Anterior cingulate cortex (tissue), 58 donors: ENCODE results near the gene SLCO3A1.
A peak's percentile ranks its signal among the peaks of the same experiment; 100 is the strongest.
"Not testable (repeated sequence)": the region's sequence is repeated elsewhere in the genome, so short reads cannot be mapped to it uniquely, and the experiment has no call there.

Source experiments
- DNase-seq, 58 donors: peaks; one replicate each; lab custom pipeline; 2025; lab: John Stamatoyannopoulos, UW

Gene SLCO3A1

DNA sequence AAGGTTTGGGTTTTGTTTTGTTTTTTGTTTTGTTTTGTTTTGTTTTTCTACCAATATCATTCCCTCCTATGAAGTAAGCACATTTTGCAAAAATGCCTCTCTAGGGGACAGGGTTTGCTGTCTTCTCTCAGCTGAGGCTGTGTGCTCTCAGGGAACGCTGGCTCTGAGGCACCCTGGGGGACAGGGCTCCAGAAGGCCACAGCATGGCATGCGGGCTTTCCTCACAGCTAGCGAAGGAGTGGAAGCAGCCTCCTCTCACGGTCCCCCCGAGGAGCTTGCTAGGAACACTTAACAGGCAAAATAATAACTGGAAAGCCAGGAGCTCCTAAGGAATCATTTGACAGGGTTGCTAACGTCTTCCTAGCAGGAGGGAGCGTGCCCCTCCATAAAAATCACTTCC is 312.5 kb downstream of the SLCO3A1 start:
- DNase-seq: no peak

DNA sequence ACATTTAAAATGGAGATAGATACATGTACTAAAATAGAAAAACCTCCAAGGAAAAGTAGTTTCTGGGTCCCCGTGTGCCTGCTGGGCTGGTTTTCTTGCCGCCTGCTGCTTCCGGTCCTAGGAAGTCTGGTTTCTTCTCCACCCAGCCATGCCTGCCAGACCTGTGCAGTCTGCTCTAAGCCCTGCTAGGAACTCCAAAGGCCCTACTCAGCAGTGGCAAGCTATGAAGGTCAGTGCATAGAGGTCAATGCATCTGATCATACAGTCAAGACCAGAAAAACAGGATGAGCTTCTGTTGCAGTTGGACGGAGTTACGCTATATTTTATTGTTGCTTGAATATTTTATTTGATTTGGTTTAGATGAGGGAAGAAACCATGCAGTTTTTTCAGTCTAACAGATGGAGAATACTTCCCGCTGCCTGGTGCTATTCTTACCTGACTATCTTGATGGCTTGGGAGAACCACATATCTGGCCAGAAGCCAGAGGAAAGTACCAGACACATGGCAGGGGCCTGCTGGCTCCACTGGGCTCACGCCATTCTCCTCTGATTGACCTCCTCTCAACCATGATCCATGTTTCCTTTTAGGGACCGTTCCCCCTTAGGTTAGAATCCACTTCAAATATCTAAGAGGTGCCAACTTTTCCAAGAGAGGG is 313.4 kb downstream of the SLCO3A1 start:
- peak in 1 of 58 donors; percentile 32 for DNase-seq

DNA sequence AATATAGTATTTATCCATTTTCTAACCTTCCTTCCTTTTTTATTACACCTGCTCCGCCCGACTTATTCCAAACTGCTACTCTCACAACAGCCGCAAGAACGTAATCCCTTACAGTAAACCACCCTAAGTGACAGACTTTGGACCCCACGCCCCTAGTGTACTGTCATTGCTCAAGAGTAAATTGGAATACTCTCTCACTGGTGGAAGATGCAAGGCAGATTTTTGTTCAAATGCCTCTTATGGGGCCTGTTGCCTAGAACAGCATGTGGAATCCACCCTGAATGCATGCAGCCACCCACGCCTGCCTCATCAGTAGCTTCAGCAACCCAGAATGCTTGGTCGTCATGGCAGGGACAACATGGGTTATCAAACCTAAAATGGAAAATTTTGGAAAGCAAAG is 313.9 kb downstream of the SLCO3A1 start:
- DNase-seq: peak in 7 of 58 donors; percentile 10 to 51 (median 29)

DNA sequence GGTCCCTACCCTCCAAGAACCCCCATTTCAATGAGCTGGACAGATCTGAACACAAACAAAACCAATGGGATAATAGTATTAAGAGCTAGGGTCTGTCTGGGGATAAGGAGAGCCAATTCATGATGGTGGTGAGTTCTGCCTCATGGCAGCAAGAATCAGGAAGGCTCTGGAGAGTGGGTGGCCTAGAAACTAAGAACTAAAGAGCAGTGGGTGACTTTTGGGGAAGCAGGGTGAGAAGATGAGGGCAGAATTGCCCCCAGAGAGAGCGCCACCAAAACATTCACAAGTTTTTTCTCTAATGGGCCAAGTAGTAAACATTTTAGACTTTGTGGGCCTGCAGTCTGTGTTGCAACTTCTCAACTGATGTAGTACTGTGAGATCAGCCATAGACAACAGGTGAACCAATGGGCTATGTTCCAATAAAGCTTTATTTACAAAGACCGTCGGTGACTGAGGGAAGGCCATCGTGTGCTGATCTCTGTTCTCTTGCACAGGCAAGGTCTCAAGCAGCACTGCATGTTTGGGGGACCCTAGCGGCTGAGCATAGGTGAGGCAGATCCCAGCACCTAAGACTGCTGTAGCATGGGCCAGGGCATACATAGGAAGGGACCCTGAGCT is 314.7 kb downstream of the SLCO3A1 start:
- DNase-seq: no peak

DNA sequence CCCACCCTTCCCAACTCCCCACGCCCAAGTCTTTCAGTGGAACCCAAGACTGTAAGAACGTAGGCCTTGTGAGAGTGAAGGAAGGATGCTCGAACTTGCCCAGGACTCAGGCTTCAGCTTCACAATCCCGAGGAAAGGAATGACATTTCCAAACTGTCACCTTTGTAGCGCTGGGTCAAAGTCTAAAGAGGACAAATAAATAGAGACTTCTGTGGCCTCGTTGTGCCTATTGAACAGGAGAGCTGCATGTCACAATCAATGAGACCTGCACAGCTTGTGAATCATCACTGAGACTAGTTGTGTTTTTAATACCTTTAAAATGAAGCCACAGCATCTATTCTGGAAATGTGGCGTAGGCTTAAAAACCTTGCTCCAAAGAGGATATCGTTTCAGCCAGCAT is 317.4 kb downstream of the SLCO3A1 start:
- no peak for DNase-seq

DNA sequence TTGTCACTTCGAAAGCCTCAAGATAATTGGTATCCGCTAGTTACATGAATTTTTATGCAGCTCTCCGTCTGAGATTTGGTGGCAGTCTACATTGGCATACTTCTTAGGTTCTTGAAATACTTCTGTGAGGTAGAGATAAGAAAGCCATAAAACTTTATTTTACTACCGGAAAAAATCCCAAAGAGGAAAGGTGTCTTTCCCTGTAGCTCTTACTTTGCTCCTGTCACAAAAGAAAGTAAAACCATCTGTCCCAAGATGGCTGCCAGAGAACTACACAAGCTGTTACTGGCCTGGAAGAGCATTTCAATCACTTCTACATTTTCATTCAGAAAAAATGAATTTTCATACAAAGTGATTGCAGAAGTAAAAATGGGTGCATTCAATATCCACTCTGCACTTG is 325.4 kb downstream of the SLCO3A1 start:
- DNase-seq: no peak

DNA sequence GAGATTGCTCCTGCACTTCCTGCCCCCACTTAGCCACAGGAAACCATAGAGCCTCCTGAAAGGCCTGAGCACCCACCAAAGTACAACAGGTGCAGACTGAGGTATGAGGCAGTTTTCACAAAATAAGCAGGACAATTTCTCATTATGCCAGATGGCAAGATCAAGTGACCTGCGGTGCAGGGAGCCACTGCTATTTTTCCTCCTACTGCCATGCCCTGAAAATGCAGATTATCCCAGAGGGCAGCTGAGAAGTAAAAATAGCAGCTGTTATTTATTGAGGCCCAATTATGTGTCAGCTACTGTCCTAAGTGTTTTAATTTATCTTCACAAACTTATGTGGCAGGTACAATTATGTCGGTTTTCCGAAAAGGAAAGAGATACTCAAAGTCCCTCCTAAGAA is 330.6 kb downstream of the SLCO3A1 start:
- no peak for DNase-seq

DNA sequence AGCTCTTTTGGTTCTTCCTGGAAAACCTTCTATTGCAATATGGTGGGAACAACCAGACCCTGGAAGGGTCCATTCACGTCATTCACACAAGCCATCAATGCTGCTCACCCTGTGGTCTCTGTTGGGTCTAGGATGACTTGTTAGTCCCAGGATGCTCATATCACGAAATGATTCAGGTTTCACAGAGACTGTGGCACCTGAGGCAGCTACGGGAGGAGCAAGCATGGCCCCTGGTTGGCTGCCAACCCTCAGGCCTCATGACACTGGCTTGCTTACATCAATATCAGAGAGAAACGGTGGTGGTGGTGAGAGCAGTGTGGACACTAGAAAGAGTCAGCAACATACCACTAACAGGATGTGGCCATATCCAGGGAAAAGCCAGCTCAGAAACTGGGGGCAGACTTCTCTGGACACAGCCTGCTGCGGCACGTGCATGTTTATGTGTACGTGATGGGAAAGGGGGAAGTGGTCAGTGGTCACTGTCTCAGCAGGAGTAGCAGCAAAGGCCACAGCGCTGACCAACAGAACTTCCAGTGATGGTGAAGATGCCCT is 331.2 kb downstream of the SLCO3A1 start:
- DNase-seq: no peak

DNA sequence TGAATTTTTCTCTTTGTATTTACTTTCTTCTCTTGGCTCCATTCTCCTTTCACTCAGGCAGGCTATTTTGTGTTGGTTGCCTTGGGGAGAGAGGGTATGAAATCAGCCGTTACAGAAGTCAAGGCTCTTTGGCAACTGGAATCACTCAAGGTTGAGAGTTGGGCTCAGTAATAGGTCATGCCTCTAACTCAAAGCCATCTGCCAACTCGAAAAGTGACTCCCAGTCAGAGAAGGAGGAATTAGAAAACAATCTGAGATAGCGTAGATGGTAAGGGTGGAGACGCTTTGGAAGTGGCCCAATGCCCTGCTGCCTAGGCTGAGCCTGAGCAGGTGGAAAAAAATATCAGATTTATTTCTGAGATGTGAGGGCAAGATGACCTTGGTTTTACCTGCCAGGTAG is 334.5 kb downstream of the SLCO3A1 start:
- no peak for DNase-seq

DNA sequence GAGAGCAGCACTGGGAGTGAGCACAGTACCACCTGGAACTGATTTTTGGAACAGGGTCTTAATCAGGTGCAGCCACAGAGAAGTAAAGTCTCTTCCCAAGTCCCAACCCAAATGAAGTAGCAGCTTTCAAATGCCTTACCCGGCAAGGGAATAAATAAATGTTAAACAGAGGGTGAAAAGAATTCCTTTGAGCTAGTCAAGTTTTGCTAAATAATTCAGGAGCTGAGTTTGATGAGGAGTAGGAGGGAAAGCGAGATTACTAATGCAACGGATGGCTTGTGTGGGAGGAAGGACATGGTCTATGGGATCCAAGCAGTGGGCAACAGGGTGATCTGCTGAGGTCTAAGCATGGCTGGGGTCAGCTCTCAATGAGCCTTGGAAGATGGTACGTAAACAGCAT is 335.7 kb downstream of the SLCO3A1 start:
- DNase-seq: no peak

DNA sequence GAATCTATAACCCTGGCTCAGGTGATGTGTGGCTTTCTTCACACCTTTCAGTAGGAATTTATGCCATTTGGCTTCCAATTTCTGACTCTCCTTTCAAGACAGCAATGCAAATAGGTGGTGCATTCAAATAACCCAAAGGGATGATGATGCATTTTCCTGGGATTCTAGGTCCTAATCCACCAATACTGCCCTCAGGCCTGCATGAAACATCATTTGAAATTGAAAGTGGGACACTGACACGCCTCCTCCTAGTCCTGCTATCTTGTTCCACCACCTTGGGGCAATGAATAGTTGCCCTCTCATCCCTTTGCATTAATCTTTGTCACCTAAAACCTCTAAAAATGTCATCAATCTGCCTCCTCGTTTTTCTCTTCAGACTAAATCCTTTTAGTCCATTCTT is 341.7 kb downstream of the SLCO3A1 start:
- DNase-seq: no peak

DNA sequence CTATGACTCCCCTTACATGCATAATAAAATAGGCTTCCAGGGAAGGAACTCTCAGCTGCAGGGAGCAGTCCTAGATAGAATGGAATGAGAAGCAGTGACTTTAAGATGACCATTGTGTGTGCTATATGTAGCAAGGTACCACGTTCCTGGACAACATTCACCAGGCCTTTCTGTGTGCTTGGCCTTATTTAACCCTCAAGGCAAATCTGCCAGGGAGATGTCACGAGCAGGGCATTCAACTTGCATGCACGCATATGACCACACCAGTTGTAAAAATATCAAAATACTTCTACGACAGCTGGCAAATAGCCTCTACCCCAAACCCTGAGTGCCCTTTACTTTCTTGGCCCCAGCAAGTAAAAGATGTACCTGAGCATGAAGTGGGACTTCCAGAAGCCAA is 342.8 kb downstream of the SLCO3A1 start:
- DNase-seq: no peak

DNA sequence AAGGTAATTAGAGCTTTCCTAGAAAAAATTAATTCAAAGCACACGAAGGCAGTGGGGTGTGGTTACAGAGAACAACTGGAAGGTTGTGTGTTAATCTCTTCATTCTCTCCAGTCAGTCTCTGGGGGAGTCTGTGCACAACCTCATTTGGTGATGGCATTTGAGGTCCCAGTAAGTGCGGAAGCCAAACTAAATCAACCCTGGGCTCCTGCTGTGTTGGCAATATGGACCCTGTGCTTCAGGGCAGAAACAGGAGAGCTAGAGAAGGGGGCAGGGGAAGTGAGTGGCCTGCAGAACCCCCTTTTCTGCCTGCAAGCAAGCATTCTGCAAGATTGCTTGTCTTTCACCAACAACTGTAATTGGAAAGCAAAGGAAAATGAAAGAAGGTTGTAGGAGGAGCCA is 344.2 kb downstream of the SLCO3A1 start:
- no peak for DNase-seq

DNA sequence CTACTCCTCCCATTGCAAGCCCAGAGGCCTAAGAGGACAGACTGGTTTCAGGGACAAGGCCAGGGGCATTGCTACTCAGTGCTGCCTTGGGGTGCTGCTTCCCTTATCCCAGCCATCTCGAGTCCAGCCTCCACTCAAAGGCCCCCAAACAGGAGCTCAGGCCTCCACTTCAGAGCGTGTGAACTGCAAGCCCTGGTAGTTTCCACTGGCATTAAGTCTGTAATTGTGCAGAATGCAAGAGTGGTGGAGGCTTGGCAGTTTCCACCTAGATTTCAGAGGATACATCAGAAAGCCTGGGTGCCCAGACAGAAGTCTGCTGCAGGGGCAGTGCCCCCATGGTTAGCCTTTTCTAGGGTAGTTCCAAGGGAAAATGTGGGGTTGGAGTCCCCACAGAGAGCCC is 347.4 kb downstream of the SLCO3A1 start:
- no peak for DNase-seq

DNA sequence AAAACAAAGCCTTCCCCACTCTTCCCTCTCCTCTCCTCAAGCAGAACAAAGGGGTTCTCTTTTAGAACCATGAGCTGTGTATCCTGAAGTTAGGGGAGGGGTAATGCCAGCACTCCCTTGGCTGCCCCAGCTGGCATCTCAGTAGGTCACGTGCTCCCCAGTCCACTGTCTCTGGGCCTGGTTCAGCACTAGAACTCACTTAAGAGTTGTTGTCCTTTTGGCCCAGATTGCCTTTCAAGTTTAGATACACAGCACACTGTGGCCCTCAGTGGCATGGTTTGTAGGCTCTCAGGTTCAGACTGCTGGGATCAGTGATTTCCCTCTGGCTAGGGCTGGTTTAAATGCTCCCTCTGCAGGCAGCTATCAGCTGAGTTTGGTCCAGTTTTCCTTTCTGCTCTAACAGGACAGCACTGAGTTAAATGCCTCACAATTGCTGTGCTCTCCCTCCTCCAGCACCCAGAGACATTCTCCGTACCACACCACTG is 351.8 kb downstream of the SLCO3A1 start:
- DNase-seq: peak in 13 of 58 donors; percentile 1 to 37 (median 6)

DNA sequence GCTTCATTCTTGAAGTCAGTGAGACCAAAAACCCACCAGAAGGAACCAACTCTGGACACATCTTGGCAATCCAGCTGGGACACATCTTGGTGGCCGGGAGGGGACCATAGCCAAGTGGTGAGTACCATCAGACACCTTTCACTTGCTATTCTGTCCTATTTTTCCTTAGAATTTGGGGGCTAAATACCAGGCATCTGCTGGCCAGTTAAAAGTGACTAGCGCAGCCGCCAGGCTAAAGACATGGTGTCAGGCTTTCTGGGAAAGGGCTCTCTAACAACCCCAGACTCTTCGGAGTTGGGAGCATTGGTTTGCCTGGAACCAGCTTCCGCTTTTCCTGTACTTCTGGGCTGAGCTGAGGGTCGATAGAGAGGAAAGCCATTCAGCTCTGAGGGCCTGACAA is 354.1 kb downstream of the SLCO3A1 start:
- not testable (repeated sequence) for DNase-seq
